IPS-NIHi11 (cell line): ENCODE measurements around the gene C1QTNF9B.

ENCODE experiments used
- DNase-seq: peaks from one replicate; pipeline ENCODE4 v3.0.0; 2012; ENCODE audit warnings: mixed read lengths, low spot score

C1QTNF9B gene

GRCh38 chr13:23859455-23859854, 37.8 kb downstream of the C1QTNF9B start:
- no peak for DNase-seq

GRCh38 chr13:23858546-23858945, 38.8 kb downstream of the C1QTNF9B start:
- no peak for DNase-seq

- DNase-seq: peak; percentile 26
Measured at GRCh38 chr13:23856008-23856750, 41.1 kb downstream of the C1QTNF9B start.

- DNase-seq: no peak
Measured at GRCh38 chr13:23855360-23855759, 41.9 kb downstream of the C1QTNF9B start.

GRCh38 chr13:23852351-23852750, 45.0 kb downstream of the C1QTNF9B start:
- DNase-seq: no peak

GRCh38 chr13:23851106-23851505, 46.2 kb downstream of the C1QTNF9B start:
- no peak for DNase-seq

GRCh38 chr13:23850134-23850533, 47.2 kb downstream of the C1QTNF9B start:
- DNase-seq: no peak

- no peak for DNase-seq
Measured at GRCh38 chr13:23849670-23850069, 47.6 kb downstream of the C1QTNF9B start.

GRCh38 chr13:23848646-23849141, 48.6 kb downstream of the C1QTNF9B start:
- no peak for DNase-seq

- no peak for DNase-seq
Measured at GRCh38 chr13:23848019-23848418, 49.3 kb downstream of the C1QTNF9B start.

- DNase-seq: no peak
Measured at GRCh38 chr13:23847497-23847896, 49.8 kb downstream of the C1QTNF9B start.

GRCh38 chr13:23845105-23845725, 52.1 kb downstream of the C1QTNF9B start:
- DNase-seq: no peak

GRCh38 chr13:23844132-23844531, 53.2 kb downstream of the C1QTNF9B start:
- DNase-seq: no peak

GRCh38 chr13:23843436-23843835, 53.9 kb downstream of the C1QTNF9B start:
- no peak for DNase-seq

GRCh38 chr13:23842406-23842805, 54.9 kb downstream of the C1QTNF9B start:
- DNase-seq: no peak
